K562 (cell line): ENCODE data around the gene PA2G4. TPM values are rescaled to one million over a fixed set of nuclear protein-coding genes. Genes with fewer than 3 reads are reported as not detected.
A peak's percentile ranks its signal among the peaks of the same experiment; 100 is the strongest.

Source experiments
- ATAC-seq: fragments of 200-7000 bp; cut with Tn5 transposase; 3 replicates; pipeline ENCODE4 v1.9.1; 2020; ENCODE audit warnings: moderate library complexity
- BruUV-seq: library from RNA; stranded (reverse); fragments of 400-500 nt; replicated peaks from 2 replicates; lab custom pipeline; 2021; lab: Mats Ljungman, UMichigan
- CTCF ChIA-PET: fragments of 300-600 bp; formaldehyde crosslinking; extraction: SDS; loops from one replicate; lab custom pipeline; 2021; ENCODE audit warnings: low intra/inter-chr PET ratio; lab: Yijun Ruan, JAX
- POLR2A ChIA-PET: fragments of 300-600, 350-650 bp; sonication (Branson Sonifier 250); formaldehyde crosslinking; extraction: SDS; loops from one replicate; lab custom pipeline; 2021; ENCODE audit warnings: antibody characterized with exemption, inconsistent platforms; lab: Yijun Ruan, JAX
- DNase-seq, 4 experiments: peaks; one replicate each; pipeline versions ENCODE4 v3.0.0 to v3.0.0-alpha.2; 2011 to 2018; ENCODE audit warnings: low spot score in 3 of 4, mixed read lengths in 3 of 4; ENCODE audit errors: extremely low read depth in 1 of 4
- FAIRE-seq: peaks from 2 replicates; lab custom pipeline; 2011; peaks lifted over from hg19 to GRCh38; lab: Jason Lieb, UNC
- H2AFZ ChIP-seq: 2 replicates; pipeline ENCODE4 v1.6.0; 2011; ENCODE audit warnings: low read depth, low read length, control low read depth, inconsistent platforms
- H3K27ac ChIP-seq: fragments of 200-600 bp; 3 replicates; pipeline ENCODE4 v1.8.0; 2011; ENCODE audit warnings: low read depth, mild to moderate bottlenecking, control low read depth, inconsistent platforms, low read length, moderate library complexity, mixed read lengths; ENCODE audit errors: extremely low read depth
- H3K27me3 ChIP-seq, 2 experiments: fragments of 300-600 bp in 1 of 2; 2 replicates in 1 of 2; 3 replicates in 1 of 2; pipeline versions ENCODE4 v1.6.0 to v1.8.0; 2011; ENCODE audit warnings: inconsistent platforms in 2 of 2, low read length in 2 of 2, mild to moderate bottlenecking in 1 of 2, mixed read lengths in 1 of 2, moderate library complexity in 1 of 2; ENCODE audit not compliant: control insufficient read depth in 2 of 2, insufficient read depth in 2 of 2
- H3K36me3 ChIP-seq: fragments of 300-600 bp; 3 replicates; pipeline ENCODE4 v1.8.0; 2011; ENCODE audit warnings: mild to moderate bottlenecking, low read length, inconsistent platforms; ENCODE audit not compliant: control insufficient read depth, insufficient read depth
- H3K4me1 ChIP-seq, 2 experiments: fragments of 200-600 bp in 1 of 2; replicated peaks in 1 of 2; 2 replicates in 1 of 2; 3 replicates in 1 of 2; pipeline versions ENCODE4 v1.5.1 to v1.8.0; 2011; ENCODE audit warnings: inconsistent platforms in 2 of 2, low read length in 2 of 2, mild to moderate bottlenecking in 1 of 2, mixed read lengths in 1 of 2, moderate library complexity in 1 of 2; ENCODE audit not compliant: control insufficient read depth in 2 of 2, insufficient read depth in 2 of 2
- H3K4me2 ChIP-seq: 2 replicates; pipeline ENCODE4 v1.6.1; 2011; ENCODE audit warnings: low read length, control low read depth, inconsistent platforms, mixed read lengths; ENCODE audit not compliant: insufficient read depth
- H3K4me3 ChIP-seq: fragments of 200-600 bp; sonication (generic), shearing (Covaris generic); 2 replicates; pipeline ENCODE4 v1.5.1; 2016; ENCODE audit warnings: control low read depth, inconsistent platforms
- H3K79me2 ChIP-seq: fragments of 200-600 bp; 3 replicates; pipeline ENCODE4 v1.8.0; 2011; ENCODE audit warnings: low read length, inconsistent platforms; ENCODE audit not compliant: control insufficient read depth, insufficient read depth
- H3K9ac ChIP-seq, 2 experiments: 2 replicates each; pipeline versions ENCODE4 v1.6.0 to v1.6.1; 2011; ENCODE audit warnings: low read depth in 2 of 2, low read length in 2 of 2, control low read depth in 1 of 2, inconsistent platforms in 1 of 2, mild to moderate bottlenecking in 1 of 2, mixed read lengths in 1 of 2; ENCODE audit not compliant: insufficient read depth in 1 of 2
- H3K9me1 ChIP-seq: one replicate; pipeline ENCODE4 v1.6.0; 2011; ENCODE audit warnings: inconsistent platforms, mild to moderate bottlenecking, low read length, moderate library complexity; ENCODE audit not compliant: control insufficient read depth, insufficient read depth
- H3K9me3 ChIP-seq: replicated peaks from 2 replicates; pipeline ENCODE4 v1.5.1; 2011; ENCODE audit warnings: low read depth, low read length, inconsistent platforms; ENCODE audit not compliant: control insufficient read depth, insufficient read depth
- H4K20me1 ChIP-seq: replicated peaks from 2 replicates; pipeline ENCODE4 v1.6.1; 2011; ENCODE audit warnings: low read length, inconsistent platforms, mixed read lengths; ENCODE audit not compliant: control insufficient read depth, insufficient read depth
- CAMTA2 ChIP-seq: fragments of 250-450 bp; sonication (Bioruptor Pico); conservative IDR thresholded peaks from 2 replicates; pipeline ENCODE4 v1.5.1; 2022
- DPF2 ChIP-seq: fragments of 450-650 bp; IDR thresholded peaks from 2 replicates; pipeline ENCODE4 v1.6.1; 2016
- ETS2 ChIP-seq: IDR thresholded peaks from 2 replicates; pipeline ENCODE4 v1.6.1; 2016; ENCODE audit warnings: borderline replicate concordance, missing genetic modification characterization, mild to moderate bottlenecking, moderate library complexity, missing compliant biosample characterization; ENCODE audit not compliant: poor library complexity, severe bottlenecking
- GTF2F1 ChIP-seq: IDR thresholded peaks from 2 replicates; pipeline ENCODE4 v1.6.1; 2011; ENCODE audit warnings: low read depth, low read length, improper control_type of control experiment
- HDAC1 ChIP-seq, 2 experiments: fragments of 450-650 bp; IDR thresholded peaks; 2 replicates each; pipeline ENCODE4 v1.6.1; 2016 to 2017; ENCODE audit warnings: inconsistent platforms in 1 of 2, mild to moderate bottlenecking in 1 of 2, moderate library complexity in 1 of 2
- MEIS2 ChIP-seq: fragments of 450-650 bp; IDR thresholded peaks from 2 replicates; pipeline ENCODE4 v1.6.1; 2014; ENCODE audit warnings: mild to moderate bottlenecking; ENCODE audit not compliant: partially characterized antibody
- SIN3B ChIP-seq: fragments of 450-650 bp; IDR thresholded peaks from 2 replicates; pipeline ENCODE4 v1.6.1; 2017; ENCODE audit warnings: low read depth, mild to moderate bottlenecking, moderate library complexity
- ZBTB7A ChIP-seq: IDR thresholded peaks from 2 replicates; pipeline ENCODE4 v1.6.1; 2011; ENCODE audit warnings: low read depth, mild to moderate bottlenecking, low read length, moderate library complexity, borderline replicate concordance; ENCODE audit not compliant: control insufficient read depth
- ZNF274 ChIP-seq: IDR thresholded peaks from 2 replicates; pipeline ENCODE4 v1.6.1; 2011; ENCODE audit warnings: low read depth, mild to moderate bottlenecking, low read length, moderate library complexity, borderline replicate concordance
- ZNF592 ChIP-seq: fragments of 450-650 bp; IDR thresholded peaks from 2 replicates; pipeline ENCODE4 v1.6.1; 2017; ENCODE audit warnings: antibody characterized with exemption, mild to moderate bottlenecking
- WGBS: fragments of 100-300 bp; shearing (Covaris generic); methylation state at CpG from one replicate; pipeline ENCODE4 v1.1.6; 2016; ENCODE audit warnings: low coverage, mixed read lengths; ENCODE audit not compliant: insufficient coverage; ENCODE audit errors: missing lambda C conversion rate; 5-methylcytosine and 5-hydroxymethylcytosine counted together
- in situ Hi-C: fragments of 300-500 bp; cut with MboI; formaldehyde crosslinking; loops from 4 replicates; pipeline ENCODE4 v1.15.0; 2018; ENCODE audit warnings: inconsistent platforms, mixed read lengths
- intact Hi-C: fragments of 100-400 bp; cut with micrococcal nuclease; formaldehyde crosslinking; loops from 2 replicates; pipeline ENCODE4 v1.14.2; 2022
- polyA plus RNA-seq, 8 experiments: library from polyadenylated mRNA; depleted of rRNA in 4 of 8; stranded (reverse) in 5 of 8; unstranded in 3 of 8; fragments of >200 nt; fragmentation: Nextera tagmentation in 2 of 8; fragmentation: Illumina TruSeq in 1 of 8; extraction: Ambion mirVana in 2 of 8; extraction: Trizol in 1 of 8; gene quantifications; 2 replicates each; pipeline versions ENCODE4 v1.2.1 to v1.2.3, GENCODE V29; 2011 to 2014; ENCODE audit warnings: inconsistent platforms in 1 of 8, missing spikeins in 1 of 8
- total RNA-seq, 7 experiments: library from RNA; depleted of rRNA in 6 of 7; stranded (reverse); fragments of >200 nt in 6 of 7; fragmentation: Illumina TruSeq in 2 of 7; extraction: Trizol in 2 of 7; gene quantifications; 2 replicates each; pipeline versions ENCODE4 v1.2.1 to v1.2.3, GENCODE V29; 2011 to 2021; ENCODE audit warnings: low replicate concordance in 1 of 7
- TF ChIP-seq, protein P1 (sequence below): sonication (generic); IDR thresholded peaks from 2 replicates; pipeline ENCODE4 v1.6.1; 2016
- TF ChIP-seq, protein P2 (sequence below): sonication (generic); formaldehyde crosslinking; IDR thresholded peaks from 2 replicates; pipeline ENCODE4 v1.5.0; 2020; ENCODE audit warnings: missing genetic modification reagents
- TF ChIP-seq, protein P3 (sequence below): sonication (generic); formaldehyde crosslinking; IDR thresholded peaks from 2 replicates; pipeline ENCODE4 v1.8.0; 2022; ENCODE audit warnings: mild to moderate bottlenecking, low read depth, missing genetic modification reagents

PA2G4 gene
- total and polyA plus RNA-seq, 9 of the 15 experiments (the other 6 are each of a cell fraction or from before 2014, with no cell fraction given) = 230 to 925 (median 638) TPM

GRCh38 chr12:56155256-56155845, 51.0 kb downstream of the PA2G4 start:
- Histone ChIP-seq H3K9me3 (no peaks in the 10 kb centered on the region), H3K36me3 (peaks cover 28% of the 10 kb centered on the region), H3K4me1 (peaks cover 48 to 49% of the 10 kb centered on the region in 2 experiments; a peak in 4 of 5 replicates), H3K9ac (peak overlapping the region; percentile 55 to 86; a peak in 3 of 4 replicates), H2AFZ (peak overlapping the region; percentile 18; the same call in 1 of the 2 replicates), H3K79me2 (peaks cover 55% of the 10 kb centered on the region), H3K27ac (peak overlapping the region; percentile 74), H3K9me1 (peaks cover 3% of the 10 kb centered on the region), H3K4me3 (no peak overlapping the region), H4K20me1 (peaks cover 14% of the 10 kb centered on the region; the same call in 1 of the 2 replicates), H3K27me3 (no peaks in the 10 kb centered on the region), H3K4me2 (peak overlapping the region; percentile 54)
- FAIRE-seq (peak; percentile 52), ATAC-seq (peak; percentile 6; the same call in 1 of the 3 replicates), DNase-seq (peak in 2 of 4 experiments; percentile 68 to 80)
- intact Hi-C loops = loop anchor here (5.0 kb wide), 1 partner anchor 38 kb away; the partner anchor contains the start of genes RPL41 and ZC3H10
- in situ Hi-C loops = no loop called here
- no TSS peak for BruUV-seq
- ChIA-PET CTCF (no interaction called here), POLR2A (interaction anchor here (0.6 to 3.2 kb wide), 7 partner anchors 7 to 163 kb away, joined by 3 to 16 read pairs (median 7); partner anchors contain the start of genes ESYT1 and ZC3H10)
- WGBS = 40% methylated on average over 11 of the region's 11 CpGs
- peak; percentile 62 for TF ChIP-seq ZNF592
- no peak for TF ChIP-seq ETS2 (tag)
- TF ChIP-seq, protein P1, sequence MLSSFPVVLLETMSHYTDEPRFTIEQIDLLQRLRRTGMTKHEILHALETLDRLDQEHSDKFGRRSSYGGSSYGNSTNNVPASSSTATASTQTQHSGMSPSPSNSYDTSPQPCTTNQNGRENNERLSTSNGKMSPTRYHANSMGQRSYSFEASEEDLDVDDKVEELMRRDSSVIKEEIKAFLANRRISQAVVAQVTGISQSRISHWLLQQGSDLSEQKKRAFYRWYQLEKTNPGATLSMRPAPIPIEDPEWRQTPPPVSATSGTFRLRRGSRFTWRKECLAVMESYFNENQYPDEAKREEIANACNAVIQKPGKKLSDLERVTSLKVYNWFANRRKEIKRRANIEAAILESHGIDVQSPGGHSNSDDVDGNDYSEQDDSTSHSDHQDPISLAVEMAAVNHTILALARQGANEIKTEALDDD = no peak
- TF ChIP-seq, protein P2, sequence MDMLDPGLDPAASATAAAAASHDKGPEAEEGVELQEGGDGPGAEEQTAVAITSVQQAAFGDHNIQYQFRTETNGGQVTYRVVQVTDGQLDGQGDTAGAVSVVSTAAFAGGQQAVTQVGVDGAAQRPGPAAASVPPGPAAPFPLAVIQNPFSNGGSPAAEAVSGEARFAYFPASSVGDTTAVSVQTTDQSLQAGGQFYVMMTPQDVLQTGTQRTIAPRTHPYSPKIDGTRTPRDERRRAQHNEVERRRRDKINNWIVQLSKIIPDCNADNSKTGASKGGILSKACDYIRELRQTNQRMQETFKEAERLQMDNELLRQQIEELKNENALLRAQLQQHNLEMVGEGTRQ (CRISPR knock-in tag) = no peak
- TF ChIP-seq CAMTA2 = no peak
- TF ChIP-seq HDAC1 (IDR thresholded peaks at IDR 0.05) = 0 out of 4 replicates have a peak, but pooled peaks of 1 of the 2 experiments have one; percentile 20
- TF ChIP-seq MEIS2 = no peak
- peak; percentile 51; the same call in 1 of the 2 replicates for TF ChIP-seq DPF2
- TF ChIP-seq ZNF274 = no peak
- TF ChIP-seq, protein P3, sequence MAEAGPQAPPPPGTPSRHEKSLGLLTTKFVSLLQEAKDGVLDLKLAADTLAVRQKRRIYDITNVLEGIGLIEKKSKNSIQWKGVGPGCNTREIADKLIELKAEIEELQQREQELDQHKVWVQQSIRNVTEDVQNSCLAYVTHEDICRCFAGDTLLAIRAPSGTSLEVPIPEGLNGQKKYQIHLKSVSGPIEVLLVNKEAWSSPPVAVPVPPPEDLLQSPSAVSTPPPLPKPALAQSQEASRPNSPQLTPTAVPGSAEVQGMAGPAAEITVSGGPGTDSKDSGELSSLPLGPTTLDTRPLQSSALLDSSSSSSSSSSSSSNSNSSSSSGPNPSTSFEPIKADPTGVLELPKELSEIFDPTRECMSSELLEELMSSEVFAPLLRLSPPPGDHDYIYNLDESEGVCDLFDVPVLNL = no peak
- TF ChIP-seq SIN3B = no peak
- no peak for TF ChIP-seq GTF2F1
- TF ChIP-seq ZBTB7A = peak; percentile 70; the same call in 1 of the 2 replicates
